ENCODE data around the gene PIAS3. TPM values are rescaled to one million over a fixed set of nuclear protein-coding genes. Genes with fewer than 3 reads are reported as not detected.

PIAS3 gene
- total and polyA plus RNA-seq, 4 donors: 1.7 to 6.3 (median 4.0) TPM

DNA sequence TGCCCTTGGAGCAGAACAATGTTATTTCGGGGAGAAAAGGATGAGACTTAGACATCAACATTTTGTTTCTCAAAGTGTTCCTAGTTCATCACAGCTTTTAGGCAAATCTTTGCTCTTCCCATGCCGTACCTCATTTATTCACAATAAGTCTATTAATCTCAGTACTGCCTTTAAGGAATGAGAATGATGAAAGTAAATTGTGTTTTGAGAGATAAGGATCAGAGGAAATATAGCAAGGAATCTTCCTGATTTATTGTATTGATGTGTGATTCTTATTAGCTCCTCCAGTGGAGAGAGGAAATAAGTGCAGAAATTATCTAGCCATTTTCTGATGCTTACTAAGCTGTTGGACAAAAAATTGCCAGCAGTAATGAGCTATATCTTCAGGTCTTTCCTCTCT, 32.9 kb downstream of the PIAS3 start:
- no peak overlapping the region for H3K4me3 ChIP-seq (ENCODE audit: low read depth in 1 of 3, low read length in 3 of 3)
- WGBS: 97% methylated on average over 2 of the region's 2 CpGs
- TF ChIP-seq RAD21 (IDR thresholded peaks at IDR 0.05): no peak
- TF ChIP-seq YY1 (IDR thresholded peaks at IDR 0.05): no peak
- TF ChIP-seq FOXA1 (IDR thresholded peaks at IDR 0.05): no peak
- no peak for TF ChIP-seq JUND (IDR thresholded peaks at IDR 0.05)
- TF ChIP-seq, protein P1, sequence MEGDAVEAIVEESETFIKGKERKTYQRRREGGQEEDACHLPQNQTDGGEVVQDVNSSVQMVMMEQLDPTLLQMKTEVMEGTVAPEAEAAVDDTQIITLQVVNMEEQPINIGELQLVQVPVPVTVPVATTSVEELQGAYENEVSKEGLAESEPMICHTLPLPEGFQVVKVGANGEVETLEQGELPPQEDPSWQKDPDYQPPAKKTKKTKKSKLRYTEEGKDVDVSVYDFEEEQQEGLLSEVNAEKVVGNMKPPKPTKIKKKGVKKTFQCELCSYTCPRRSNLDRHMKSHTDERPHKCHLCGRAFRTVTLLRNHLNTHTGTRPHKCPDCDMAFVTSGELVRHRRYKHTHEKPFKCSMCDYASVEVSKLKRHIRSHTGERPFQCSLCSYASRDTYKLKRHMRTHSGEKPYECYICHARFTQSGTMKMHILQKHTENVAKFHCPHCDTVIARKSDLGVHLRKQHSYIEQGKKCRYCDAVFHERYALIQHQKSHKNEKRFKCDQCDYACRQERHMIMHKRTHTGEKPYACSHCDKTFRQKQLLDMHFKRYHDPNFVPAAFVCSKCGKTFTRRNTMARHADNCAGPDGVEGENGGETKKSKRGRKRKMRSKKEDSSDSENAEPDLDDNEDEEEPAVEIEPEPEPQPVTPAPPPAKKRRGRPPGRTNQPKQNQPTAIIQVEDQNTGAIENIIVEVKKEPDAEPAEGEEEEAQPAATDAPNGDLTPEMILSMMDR (IDR thresholded peaks at IDR 0.05; ENCODE audit: low read depth, low read length, missing input control): no peak
- TF ChIP-seq, protein P2, sequence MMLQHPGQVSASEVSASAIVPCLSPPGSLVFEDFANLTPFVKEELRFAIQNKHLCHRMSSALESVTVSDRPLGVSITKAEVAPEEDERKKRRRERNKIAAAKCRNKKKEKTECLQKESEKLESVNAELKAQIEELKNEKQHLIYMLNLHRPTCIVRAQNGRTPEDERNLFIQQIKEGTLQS (IDR thresholded peaks at IDR 0.05): no peak
- no peaks in the 10 kb centered on the region for H3K27me3 ChIP-seq (ENCODE audit: control insufficient read depth in 4 of 4, insufficient read depth in 4 of 4, low read length in 3 of 4)
- H3K9ac ChIP-seq (ENCODE audit: low read depth in 1 of 2, low read length in 2 of 2): no peak overlapping the region
- DNase-seq (ENCODE audit: low spot score): no peak
- no peak overlapping the region for H3K27ac ChIP-seq (ENCODE audit: low read depth in 1 of 2, low read length in 2 of 2)
- peaks cover 4 to 12% (median 7%) of the 10 kb centered on the region in 4 donors for H3K4me1 ChIP-seq (ENCODE audit: control insufficient read depth in 4 of 4, insufficient read depth in 4 of 4, low read length in 3 of 4)
- H3K36me3 ChIP-seq (ENCODE audit: control insufficient read depth in 4 of 4, insufficient read depth in 3 of 4, low read depth in 1 of 4, low read length in 3 of 4): peaks cover 13 to 40% (median 37%) of the 10 kb centered on the region in 4 donors
- H3K9me3 ChIP-seq (ENCODE audit: control insufficient read depth in 4 of 4, low read length in 3 of 4): no peaks in the 10 kb centered on the region

DNA sequence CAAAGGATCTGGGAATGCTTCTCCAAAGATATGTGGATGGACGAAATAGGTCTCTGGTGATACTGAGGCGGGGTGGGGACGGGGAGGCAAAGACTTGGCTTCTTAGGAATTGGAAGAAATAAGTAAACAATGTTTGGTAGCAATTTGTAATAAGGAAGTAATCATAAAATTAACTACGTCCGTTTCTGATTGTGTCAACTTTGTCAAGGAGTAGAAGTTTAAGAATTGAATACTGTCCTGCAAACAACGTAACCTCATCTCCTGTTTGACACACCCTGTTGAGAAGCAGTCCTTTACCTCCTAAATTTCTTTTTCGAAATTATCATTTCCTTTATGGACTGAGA, 34.4 kb downstream of the PIAS3 start:
- TF ChIP-seq GABPA (IDR thresholded peaks at IDR 0.05 in 1 of 2, conservative IDR thresholded peaks at IDR 0.05 in 1 of 2): no peak
- no peak for TF ChIP-seq HNF4A (conservative IDR thresholded peaks at IDR 0.05)
- TF ChIP-seq, protein P3, sequence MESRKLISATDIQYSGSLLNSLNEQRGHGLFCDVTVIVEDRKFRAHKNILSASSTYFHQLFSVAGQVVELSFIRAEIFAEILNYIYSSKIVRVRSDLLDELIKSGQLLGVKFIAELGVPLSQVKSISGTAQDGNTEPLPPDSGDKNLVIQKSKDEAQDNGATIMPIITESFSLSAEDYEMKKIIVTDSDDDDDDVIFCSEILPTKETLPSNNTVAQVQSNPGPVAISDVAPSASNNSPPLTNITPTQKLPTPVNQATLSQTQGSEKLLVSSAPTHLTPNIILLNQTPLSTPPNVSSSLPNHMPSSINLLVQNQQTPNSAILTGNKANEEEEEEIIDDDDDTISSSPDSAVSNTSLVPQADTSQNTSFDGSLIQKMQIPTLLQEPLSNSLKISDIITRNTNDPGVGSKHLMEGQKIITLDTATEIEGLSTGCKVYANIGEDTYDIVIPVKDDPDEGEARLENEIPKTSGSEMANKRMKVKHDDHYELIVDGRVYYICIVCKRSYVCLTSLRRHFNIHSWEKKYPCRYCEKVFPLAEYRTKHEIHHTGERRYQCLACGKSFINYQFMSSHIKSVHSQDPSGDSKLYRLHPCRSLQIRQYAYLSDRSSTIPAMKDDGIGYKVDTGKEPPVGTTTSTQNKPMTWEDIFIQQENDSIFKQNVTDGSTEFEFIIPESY (IDR thresholded peaks at IDR 0.05): no peak
- TF ChIP-seq HNF4G (IDR thresholded peaks at IDR 0.05): no peak
- no peak for TF ChIP-seq JUND (IDR thresholded peaks at IDR 0.05)
- WGBS: 2% methylated on average over 7 of the region's 7 CpGs
- no peaks in the 10 kb centered on the region for H3K27me3 ChIP-seq (ENCODE audit: control insufficient read depth in 4 of 4, insufficient read depth in 4 of 4, low read length in 3 of 4)
- H3K4me3 ChIP-seq (ENCODE audit: low read depth in 1 of 3, low read length in 3 of 3): peak overlapping the region; percentile 74 to 98 (median 93)
- H3K27ac ChIP-seq (ENCODE audit: low read depth in 1 of 2, low read length in 2 of 2): peak overlapping the region; percentile 85 to 94
- peak overlapping the region; percentile 88 to 99 for H3K9ac ChIP-seq (ENCODE audit: low read depth in 1 of 2, low read length in 2 of 2)
- peaks cover 4 to 12% (median 7%) of the 10 kb centered on the region in 4 donors for H3K4me1 ChIP-seq (ENCODE audit: control insufficient read depth in 4 of 4, insufficient read depth in 4 of 4, low read length in 3 of 4)
- H3K36me3 ChIP-seq (ENCODE audit: control insufficient read depth in 4 of 4, insufficient read depth in 3 of 4, low read depth in 1 of 4, low read length in 3 of 4): peaks cover 13 to 31% (median 28%) of the 10 kb centered on the region in 4 donors
- no peaks in the 10 kb centered on the region for H3K9me3 ChIP-seq (ENCODE audit: control insufficient read depth in 4 of 4, low read length in 3 of 4)
- no peak for DNase-seq (ENCODE audit: low spot score)

DNA sequence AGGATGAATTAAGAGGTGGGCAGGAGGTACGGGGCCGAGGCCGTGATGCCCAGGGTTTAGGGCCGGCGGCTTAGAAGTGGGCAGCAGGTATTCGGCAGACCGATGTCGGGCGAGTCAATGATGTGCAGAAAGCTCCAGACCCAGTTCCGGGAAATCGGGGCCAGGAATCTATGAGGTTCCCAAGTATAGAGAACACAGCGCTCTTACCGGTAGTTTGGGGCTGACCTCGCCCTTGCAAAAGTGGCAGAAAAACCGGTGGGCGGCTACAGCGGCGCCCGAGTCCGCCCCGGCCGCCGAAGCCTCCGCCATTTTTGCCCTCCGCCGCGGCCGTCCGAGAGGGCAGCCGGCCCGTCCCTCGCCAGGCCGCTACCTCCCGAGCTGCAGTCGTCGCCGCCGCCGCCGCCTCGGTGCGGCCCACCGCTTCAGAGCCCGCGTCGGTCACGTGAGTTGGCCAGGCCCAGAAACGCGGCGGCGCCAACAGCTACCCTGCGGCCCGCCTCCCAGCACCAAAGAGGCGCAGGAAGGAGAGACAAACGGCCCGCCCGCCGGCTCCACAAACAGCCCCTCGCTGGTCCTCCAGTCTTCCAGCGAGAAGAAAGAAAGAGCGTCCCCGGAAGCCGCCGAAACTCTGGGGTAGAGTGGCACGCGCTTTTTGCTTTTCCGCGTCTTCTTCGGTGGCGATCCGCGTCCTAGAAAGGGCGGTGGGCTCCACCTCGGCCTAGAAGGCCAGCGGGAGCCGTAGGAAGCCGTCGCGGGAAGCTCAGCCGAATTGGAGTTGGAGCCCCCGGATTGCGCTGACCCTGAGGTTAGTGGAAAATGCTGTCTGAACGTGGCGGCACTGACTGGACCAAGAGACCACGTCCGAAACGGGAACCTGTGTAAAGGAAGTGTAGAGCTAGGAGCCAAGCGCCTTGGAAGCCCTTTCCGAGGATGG, 35.0 kb downstream of the PIAS3 start, which contains the start of the genes POLR3C and RNF115:
POLR3C (plus strand) TSS at position 636 of the 934 bp plus-strand sequence. CDS start 1,577 bp downstream, outside the sequence.
RNF115 (minus strand) TSS at position 531 of the 934 bp plus-strand sequence; CDS start at position 309, 222 bp downstream.
- Histone ChIP-seq H3K27me3 (ENCODE audit: control insufficient read depth in 4 of 4, insufficient read depth in 4 of 4, low read length in 3 of 4) (no peaks in the 10 kb centered on the region), H3K4me1 (ENCODE audit: control insufficient read depth in 4 of 4, insufficient read depth in 4 of 4, low read length in 3 of 4) (peaks cover 4 to 12% (median 7%) of the 10 kb centered on the region in 4 donors), H3K27ac (ENCODE audit: low read depth in 1 of 2, low read length in 2 of 2) (peak within 1 kb of the TSS; percentile 85 to 94), H3K4me3 (ENCODE audit: low read depth in 1 of 3, low read length in 3 of 3) (peak within 1 kb of the TSS; percentile 74 to 98 (median 93)), H3K36me3 (ENCODE audit: control insufficient read depth in 4 of 4, insufficient read depth in 3 of 4, low read depth in 1 of 4, low read length in 3 of 4) (peaks cover 13 to 25% (median 22%) of the 10 kb centered on the region in 4 donors), H3K9ac (ENCODE audit: low read depth in 1 of 2, low read length in 2 of 2) (peak within 1 kb of the TSS; percentile 88 to 99), H3K9me3 (ENCODE audit: control insufficient read depth in 4 of 4, low read length in 3 of 4) (no peaks in the 10 kb centered on the region)
- peak; percentile 86 for DNase-seq (ENCODE audit: low spot score)
- no peak for TF ChIP-seq HNF4G (IDR thresholded peaks at IDR 0.05)
- peak; percentile 46 to 78 for TF ChIP-seq GABPA (IDR thresholded peaks at IDR 0.05 in 1 of 2, conservative IDR thresholded peaks at IDR 0.05 in 1 of 2)
- TF ChIP-seq, protein P4, sequence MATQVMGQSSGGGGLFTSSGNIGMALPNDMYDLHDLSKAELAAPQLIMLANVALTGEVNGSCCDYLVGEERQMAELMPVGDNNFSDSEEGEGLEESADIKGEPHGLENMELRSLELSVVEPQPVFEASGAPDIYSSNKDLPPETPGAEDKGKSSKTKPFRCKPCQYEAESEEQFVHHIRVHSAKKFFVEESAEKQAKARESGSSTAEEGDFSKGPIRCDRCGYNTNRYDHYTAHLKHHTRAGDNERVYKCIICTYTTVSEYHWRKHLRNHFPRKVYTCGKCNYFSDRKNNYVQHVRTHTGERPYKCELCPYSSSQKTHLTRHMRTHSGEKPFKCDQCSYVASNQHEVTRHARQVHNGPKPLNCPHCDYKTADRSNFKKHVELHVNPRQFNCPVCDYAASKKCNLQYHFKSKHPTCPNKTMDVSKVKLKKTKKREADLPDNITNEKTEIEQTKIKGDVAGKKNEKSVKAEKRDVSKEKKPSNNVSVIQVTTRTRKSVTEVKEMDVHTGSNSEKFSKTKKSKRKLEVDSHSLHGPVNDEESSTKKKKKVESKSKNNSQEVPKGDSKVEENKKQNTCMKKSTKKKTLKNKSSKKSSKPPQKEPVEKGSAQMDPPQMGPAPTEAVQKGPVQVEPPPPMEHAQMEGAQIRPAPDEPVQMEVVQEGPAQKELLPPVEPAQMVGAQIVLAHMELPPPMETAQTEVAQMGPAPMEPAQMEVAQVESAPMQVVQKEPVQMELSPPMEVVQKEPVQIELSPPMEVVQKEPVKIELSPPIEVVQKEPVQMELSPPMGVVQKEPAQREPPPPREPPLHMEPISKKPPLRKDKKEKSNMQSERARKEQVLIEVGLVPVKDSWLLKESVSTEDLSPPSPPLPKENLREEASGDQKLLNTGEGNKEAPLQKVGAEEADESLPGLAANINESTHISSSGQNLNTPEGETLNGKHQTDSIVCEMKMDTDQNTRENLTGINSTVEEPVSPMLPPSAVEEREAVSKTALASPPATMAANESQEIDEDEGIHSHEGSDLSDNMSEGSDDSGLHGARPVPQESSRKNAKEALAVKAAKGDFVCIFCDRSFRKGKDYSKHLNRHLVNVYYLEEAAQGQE (IDR thresholded peaks at IDR 0.05): peak; percentile 71
- TF ChIP-seq, protein P5, sequence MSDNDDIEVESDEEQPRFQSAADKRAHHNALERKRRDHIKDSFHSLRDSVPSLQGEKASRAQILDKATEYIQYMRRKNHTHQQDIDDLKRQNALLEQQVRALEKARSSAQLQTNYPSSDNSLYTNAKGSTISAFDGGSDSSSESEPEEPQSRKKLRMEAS (IDR thresholded peaks at IDR 0.05): peak; percentile 78
- peak; percentile 23 to 25 for TF ChIP-seq HNF4A (conservative IDR thresholded peaks at IDR 0.05)
- peak; percentile 25 to 31 for TF ChIP-seq RXRA (IDR thresholded peaks at IDR 0.05)
- no peak for TF ChIP-seq JUND (IDR thresholded peaks at IDR 0.05)
- no peak for TF ChIP-seq NR2F2 (IDR thresholded peaks at IDR 0.05)
- no peak for TF ChIP-seq FOXA2 (IDR thresholded peaks at IDR 0.05)
- TF ChIP-seq RAD21 (IDR thresholded peaks at IDR 0.05): peak; percentile 21 to 44
- TF ChIP-seq EGR1 (IDR thresholded peaks at IDR 0.05; ENCODE audit: low read depth in 2 of 2): peak; percentile 16 to 30
- TF ChIP-seq, protein P2 (IDR thresholded peaks at IDR 0.05): no peak
- peak; percentile 55 for TF ChIP-seq SP1 (IDR thresholded peaks at IDR 0.05)
- peak; percentile 79 for TF ChIP-seq YY1 (IDR thresholded peaks at IDR 0.05)
- peak; percentile 60 for TF ChIP-seq TAF1 (conservative IDR thresholded peaks at IDR 0.05)
- WGBS: under 1% methylated on average over 89 of the region's 89 CpGs
